GM12891 (cell line): Measurements from ENCODE around the gene PCDHGA9.
"Not testable (repeated sequence)": the region's sequence is repeated elsewhere in the genome, so short reads cannot be mapped to it uniquely, and the experiment has no call there.

ENCODE experiments used
- DNase-seq: peaks from one replicate; pipeline ENCODE4 v3.0.0; 2011; ENCODE audit warnings: low spot score; ENCODE audit not compliant: insufficient read length
- FAIRE-seq: peaks from 2 replicates; lab custom pipeline; 2011; peaks lifted over from hg19 to GRCh38; lab: Jason Lieb, UNC
- PAX5 ChIP-seq: IDR thresholded peaks from 2 replicates; pipeline ENCODE4 v1.6.1; 2011; ENCODE audit warnings: low read length, moderate library complexity, mild to moderate bottlenecking; ENCODE audit not compliant: insufficient read depth, severe bottlenecking
- POLR2A ChIP-seq: IDR thresholded peaks from 2 replicates; pipeline ENCODE4 v1.6.1; 2011; ENCODE audit warnings: low read depth, low read length, control low read depth
- POLR2AphosphoS5 ChIP-seq: IDR thresholded peaks from 2 replicates; pipeline ENCODE4 v1.6.1; 2011; ENCODE audit warnings: low read depth, low read length, control low read depth
- POU2F2 ChIP-seq: IDR thresholded peaks from 2 replicates; pipeline ENCODE4 v1.6.1; 2011; ENCODE audit warnings: low read depth, mild to moderate bottlenecking, control low read depth, low read length, moderate library complexity
- SPI1 ChIP-seq: IDR thresholded peaks from 2 replicates; pipeline ENCODE4 v1.6.1; 2011; ENCODE audit warnings: low read depth, low read length, control low read depth
- TAF1 ChIP-seq: IDR thresholded peaks from 2 replicates; pipeline ENCODE4 v1.6.1; 2011; ENCODE audit warnings: low read depth, low read length, control low read depth

Gene PCDHGA9

DNA sequence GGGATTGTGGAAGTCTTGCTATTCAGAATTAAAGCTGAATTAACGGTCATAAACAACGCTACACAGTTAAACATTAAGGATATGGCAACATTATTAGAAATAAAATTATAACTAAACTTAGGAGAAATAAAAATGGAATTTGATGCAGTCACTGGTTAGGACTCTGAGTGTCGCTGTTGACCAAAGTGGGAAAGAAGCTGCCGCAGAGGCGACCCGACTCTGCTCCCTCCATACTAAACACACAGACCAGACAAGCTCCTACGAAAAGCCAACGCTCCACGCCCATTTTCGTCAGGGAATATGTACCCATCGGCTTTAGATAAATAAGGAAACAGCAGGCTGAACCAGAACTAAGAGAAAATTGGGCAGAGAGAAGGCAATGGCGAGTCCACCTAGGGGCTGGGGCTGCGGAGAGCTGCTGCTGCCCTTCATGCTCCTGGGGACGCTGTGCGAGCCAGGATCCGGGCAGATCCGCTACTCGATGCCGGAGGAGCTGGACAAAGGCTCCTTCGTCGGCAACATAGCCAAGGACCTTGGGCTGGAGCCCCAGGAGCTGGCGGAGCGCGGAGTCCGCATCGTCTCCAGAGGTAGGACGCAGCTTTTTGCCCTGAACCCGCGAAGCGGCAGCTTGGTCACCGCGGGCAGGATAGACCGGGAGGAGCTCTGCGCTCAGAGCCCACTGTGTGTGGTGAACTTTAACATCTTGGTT lies 38.5 kb upstream of the PCDHGA9 start, which contains the start of gene PCDHGA5:
Gene PCDHGA5 (plus strand): TSS at position 211 of the 709 bp plus-strand sequence. CDS start 169 bp downstream, at position 380.
- FAIRE-seq = no peak
- TF ChIP-seq SPI1 (no peak), PAX5 (no peak), POU2F2 (no peak), TAF1 (no peak), POLR2AphosphoS5 (no peak), POLR2A (no peak)
- no peak for DNase-seq

DNA sequence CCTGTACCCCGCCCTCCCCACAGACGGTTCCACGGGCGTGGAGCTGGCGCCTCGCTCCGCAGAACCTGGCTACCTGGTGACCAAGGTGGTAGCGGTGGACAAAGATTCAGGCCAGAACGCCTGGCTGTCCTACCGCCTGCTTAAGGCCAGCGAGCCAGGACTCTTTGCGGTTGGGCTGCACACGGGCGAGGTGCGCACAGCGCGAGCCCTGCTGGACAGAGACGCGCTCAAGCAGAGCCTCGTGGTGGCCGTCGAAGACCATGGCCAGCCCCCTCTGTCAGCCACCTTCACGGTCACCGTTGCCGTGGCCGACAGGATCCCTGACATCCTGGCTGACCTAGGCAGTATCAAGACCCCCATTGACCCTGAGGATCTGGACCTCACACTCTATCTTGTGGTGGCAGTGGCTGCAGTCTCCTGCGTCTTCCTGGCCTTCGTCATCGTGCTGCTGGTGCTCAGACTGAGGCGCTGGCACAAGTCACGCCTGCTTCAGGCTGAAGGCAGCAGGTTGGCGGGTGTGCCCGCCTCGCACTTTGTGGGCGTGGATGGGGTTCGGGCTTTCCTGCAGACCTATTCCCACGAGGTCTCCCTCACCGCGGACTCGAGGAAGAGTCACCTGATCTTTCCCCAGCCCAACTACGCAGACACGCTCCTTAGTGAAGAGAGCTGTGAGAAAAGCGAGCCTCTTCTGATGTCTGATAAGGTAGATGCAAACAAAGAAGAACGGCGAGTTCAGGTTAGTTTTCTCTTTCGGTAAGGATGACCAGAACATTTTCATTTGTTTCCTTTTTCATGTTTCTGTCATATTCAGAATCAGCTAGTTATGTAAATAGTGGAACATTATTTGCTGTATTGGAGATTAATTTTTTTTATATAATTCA lies 36.3 kb upstream of the PCDHGA9 start:
- DNase-seq (no peak), FAIRE-seq (no peak)
- TF ChIP-seq SPI1 = no peak
- TF ChIP-seq POLR2AphosphoS5 = no peak
- no peak for TF ChIP-seq POLR2A
- no peak for TF ChIP-seq PAX5
- no peak for TF ChIP-seq POU2F2
- no peak for TF ChIP-seq TAF1

DNA sequence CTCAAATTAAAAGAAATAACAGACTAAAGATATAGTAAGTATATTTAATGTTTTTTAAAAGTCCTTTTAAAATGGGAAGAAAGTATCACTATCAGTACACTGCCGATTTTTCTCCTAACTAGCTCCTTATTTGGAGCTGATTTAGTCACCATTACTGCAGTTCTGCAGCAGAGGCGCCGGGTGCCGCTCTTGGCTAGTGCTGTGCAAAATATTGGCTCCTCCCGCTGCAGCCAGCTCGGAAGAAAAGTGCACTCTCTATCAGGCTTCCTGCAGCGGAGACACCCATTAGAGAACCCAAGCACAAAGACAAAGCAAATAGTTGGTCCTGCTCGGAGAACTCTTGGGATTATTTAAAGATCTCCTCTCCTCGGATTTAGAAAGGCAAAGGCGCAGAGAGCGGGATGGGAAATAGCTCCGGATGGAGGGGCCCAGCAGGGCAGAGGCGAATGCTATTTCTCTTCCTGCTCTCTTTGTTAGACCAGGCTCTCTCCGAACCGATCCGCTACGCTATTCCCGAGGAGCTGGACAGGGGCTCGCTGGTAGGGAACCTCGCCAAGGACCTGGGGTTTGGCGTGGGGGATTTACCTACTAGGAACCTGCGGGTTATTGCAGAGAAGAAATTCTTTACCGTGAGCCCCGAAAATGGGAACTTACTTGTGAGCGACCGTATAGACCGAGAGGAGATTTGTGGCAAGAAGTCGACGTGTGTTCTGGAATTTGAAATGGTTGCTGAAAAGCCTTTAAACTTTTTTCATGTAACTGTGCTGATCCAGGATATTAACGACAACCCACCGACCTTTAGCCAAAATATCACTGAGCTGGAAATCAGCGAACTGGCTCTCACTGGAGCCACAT lies 32.4 kb upstream of the PCDHGA9 start, which contains the start of gene PCDHGB3:
Gene PCDHGB3 (plus strand): TSS at position 249 of the 855 bp plus-strand sequence. CDS start 153 bp downstream, at position 402.
- FAIRE-seq = peak; percentile 5
- peak; percentile 43 for DNase-seq
- TF ChIP-seq TAF1 = no peak
- TF ChIP-seq POLR2A = no peak
- no peak for TF ChIP-seq POU2F2
- no peak for TF ChIP-seq SPI1
- no peak for TF ChIP-seq POLR2AphosphoS5
- no peak for TF ChIP-seq PAX5

DNA sequence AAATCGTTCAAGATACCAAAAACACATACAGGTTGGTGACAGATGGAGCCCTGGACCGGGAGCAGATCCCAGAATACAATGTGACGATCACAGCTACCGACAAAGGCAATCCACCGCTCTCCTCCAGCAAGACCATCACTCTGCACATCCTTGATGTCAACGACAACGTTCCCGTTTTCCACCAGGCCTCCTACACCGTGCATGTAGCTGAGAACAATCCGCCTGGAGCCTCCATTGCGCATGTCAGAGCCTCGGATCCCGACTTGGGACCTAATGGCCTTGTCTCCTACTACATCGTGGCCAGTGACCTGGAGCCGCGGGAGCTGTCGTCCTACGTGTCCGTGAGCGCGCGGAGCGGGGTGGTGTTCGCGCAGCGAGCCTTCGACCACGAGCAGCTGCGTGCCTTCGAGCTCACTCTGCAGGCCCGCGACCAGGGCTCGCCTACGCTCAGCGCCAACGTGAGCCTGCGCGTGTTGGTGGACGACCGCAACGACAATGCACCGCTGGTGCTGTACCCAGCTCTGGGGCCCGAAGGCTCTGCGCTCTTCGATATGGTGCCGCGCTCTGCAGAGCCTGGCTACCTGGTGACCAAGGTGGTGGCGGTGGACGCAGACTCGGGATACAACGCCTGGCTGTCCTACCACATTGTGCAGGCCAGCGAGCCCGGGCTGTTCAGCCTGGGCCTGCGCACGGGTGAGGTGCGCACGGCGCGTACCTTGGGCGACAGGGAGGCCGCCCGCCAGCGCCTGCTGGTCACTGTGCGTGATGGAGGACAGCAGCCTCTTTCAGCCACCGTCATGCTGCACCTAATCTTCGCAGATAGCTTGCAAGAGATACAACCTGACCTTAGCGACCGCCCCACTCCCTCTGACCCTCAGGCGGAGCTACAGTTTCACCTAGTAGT lies 30.8 kb upstream of the PCDHGA9 start:
- TF ChIP-seq SPI1 = no peak
- no peak for TF ChIP-seq POLR2A
- FAIRE-seq (no peak), DNase-seq (no peak)

DNA sequence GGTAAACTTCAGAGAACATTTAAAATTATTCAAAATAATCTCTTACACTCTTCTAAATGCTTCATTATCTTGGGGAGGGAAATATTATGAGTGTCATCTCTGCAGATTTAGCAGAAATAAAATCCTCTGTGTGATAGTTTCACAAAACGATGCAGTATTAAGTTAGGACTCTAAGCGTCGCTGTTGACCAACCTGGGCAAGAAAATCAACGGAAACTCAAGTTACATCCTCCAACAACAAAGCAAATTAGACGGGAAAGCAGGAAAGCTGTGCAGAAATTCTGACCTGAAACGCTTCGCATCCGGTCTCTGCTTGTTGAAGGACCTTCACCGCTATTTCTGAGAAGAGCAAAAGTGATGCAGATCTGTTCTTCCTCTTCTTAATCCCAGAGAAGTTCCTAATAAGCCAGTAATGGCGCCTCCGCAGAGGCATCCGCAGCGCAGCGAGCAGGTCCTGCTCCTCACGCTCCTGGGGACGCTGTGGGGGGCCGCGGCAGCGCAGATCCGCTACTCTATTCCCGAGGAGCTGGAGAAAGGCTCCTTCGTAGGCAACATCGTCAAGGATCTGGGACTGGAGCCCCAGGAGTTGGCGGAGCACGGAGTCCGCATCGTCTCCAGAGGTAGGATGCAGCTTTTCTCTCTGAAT lies 28.8 kb upstream of the PCDHGA9 start, which contains the start of gene PCDHGA6:
Gene PCDHGA6 (plus strand): TSS at position 219 of the 645 bp plus-strand sequence. CDS start 193 bp downstream, at position 412.
- FAIRE-seq (no peak), DNase-seq (no peak)
- TF ChIP-seq TAF1 (no peak), PAX5 (no peak), POLR2A (no peak), SPI1 (no peak), POU2F2 (no peak), POLR2AphosphoS5 (no peak)

DNA sequence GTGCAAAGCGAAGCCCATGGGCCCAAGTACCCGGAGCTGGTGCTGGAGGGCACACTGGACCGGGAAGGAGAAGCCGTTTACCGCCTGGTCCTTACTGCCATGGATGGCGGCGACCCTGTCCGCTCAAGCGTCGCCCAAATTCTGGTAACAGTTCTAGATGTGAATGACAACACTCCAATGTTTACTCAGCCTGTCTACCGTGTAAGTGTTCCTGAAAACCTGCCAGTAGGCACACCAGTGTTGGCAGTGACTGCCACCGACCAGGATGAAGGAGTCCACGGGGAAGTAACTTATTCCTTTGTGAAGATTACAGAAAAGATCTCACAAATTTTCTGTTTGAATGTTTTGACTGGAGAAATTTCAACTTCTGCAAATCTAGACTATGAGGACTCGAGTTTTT lies 28.0 kb upstream of the PCDHGA9 start:
- DNase-seq (no peak), FAIRE-seq (no peak)
- TF ChIP-seq SPI1 = no peak

DNA sequence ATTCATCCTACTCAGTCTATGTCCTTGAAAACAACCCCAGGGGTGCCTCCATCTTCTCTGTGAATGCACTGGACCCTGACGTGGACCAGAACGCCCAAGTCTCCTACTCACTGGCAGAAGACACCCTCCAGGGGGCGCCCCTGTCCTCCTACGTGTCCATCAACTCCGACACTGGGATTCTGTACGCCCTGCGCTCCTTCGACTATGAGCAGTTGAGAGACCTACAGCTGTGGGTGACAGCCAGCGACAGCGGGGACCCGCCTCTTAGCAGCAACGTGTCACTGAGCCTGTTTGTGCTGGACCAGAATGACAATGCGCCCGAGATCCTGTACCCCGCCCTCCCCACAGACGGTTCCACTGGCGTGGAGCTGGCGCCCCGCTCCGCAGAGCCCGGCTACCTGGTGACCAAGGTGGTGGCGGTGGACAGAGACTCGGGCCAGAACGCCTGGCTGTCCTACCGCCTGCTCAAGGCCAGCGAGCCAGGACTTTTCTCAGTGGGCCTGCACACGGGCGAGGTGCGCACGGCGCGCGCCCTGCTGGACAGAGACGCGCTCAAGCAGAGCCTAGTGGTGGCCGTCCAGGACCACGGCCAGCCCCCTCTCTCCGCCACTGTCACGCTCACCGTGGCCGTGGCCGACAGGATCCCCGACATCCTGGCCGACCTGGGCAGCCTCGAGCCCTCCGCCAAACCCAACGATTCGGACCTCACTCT lies 27.0 kb upstream of the PCDHGA9 start:
- not testable (repeated sequence) for FAIRE-seq, DNase-seq
